Mesenchymal stem cell (in vitro differentiated cells and primary cell): ENCODE results near the gene NPAS2.
A peak's percentile ranks its signal among the peaks of the same experiment; 100 is the strongest.

Source experiments
- DNase-seq: peaks from one replicate; pipeline ENCODE4 v3.0.0-alpha.2; 2013
- H2AFZ ChIP-seq: one replicate; pipeline ENCODE4 v1.6.1; 2013; ENCODE audit warnings: low read depth, mild to moderate bottlenecking, control low read depth, inconsistent platforms, low read length, moderate library complexity
- H2AK5ac ChIP-seq: 2 replicates; pipeline ENCODE4 v1.6.1; 2013; ENCODE audit warnings: low read length, moderate library complexity, mild to moderate bottlenecking, inconsistent platforms; ENCODE audit not compliant: severe bottlenecking
- H2BK120ac ChIP-seq: one replicate; pipeline ENCODE4 v1.6.1; 2013; ENCODE audit warnings: low read depth, mild to moderate bottlenecking, inconsistent platforms, low read length, moderate library complexity
- H2BK12ac ChIP-seq, 2 experiments: one replicate each; pipeline ENCODE4 v1.6.1; 2013; ENCODE audit warnings: inconsistent platforms in 2 of 2, low read length in 2 of 2, mild to moderate bottlenecking in 2 of 2, moderate library complexity in 2 of 2, control low read depth in 1 of 2
- H2BK15ac ChIP-seq: one replicate; pipeline ENCODE4 v1.6.1; 2013; ENCODE audit warnings: mild to moderate bottlenecking, low read depth, inconsistent platforms; ENCODE audit not compliant: poor library complexity, severe bottlenecking
- H2BK5ac ChIP-seq: 2 replicates; pipeline ENCODE4 v1.6.1; 2013; ENCODE audit warnings: low read depth, mild to moderate bottlenecking, low read length, control low read depth, inconsistent platforms; ENCODE audit not compliant: poor library complexity, severe bottlenecking
- H3K14ac ChIP-seq, 2 experiments: one replicate each; pipeline ENCODE4 v1.6.1; 2013; ENCODE audit warnings: inconsistent platforms in 2 of 2, low read length in 2 of 2, control low read depth in 1 of 2, mild to moderate bottlenecking in 1 of 2, moderate library complexity in 1 of 2
- H3K18ac ChIP-seq, 2 experiments: one replicate each; pipeline ENCODE4 v1.6.1; 2013; ENCODE audit warnings: inconsistent platforms in 2 of 2, low read length in 2 of 2, control low read depth in 1 of 2, low read depth in 1 of 2, mild to moderate bottlenecking in 1 of 2
- H3K23ac ChIP-seq, 2 experiments: one replicate each; pipeline ENCODE4 v1.6.1; 2013; ENCODE audit warnings: inconsistent platforms in 2 of 2, low read length in 2 of 2, mild to moderate bottlenecking in 2 of 2, moderate library complexity in 2 of 2, control low read depth in 1 of 2
- H3K27ac ChIP-seq: 2 replicates; pipeline ENCODE4 v1.5.1; 2013; ENCODE audit warnings: mild to moderate bottlenecking, moderate library complexity, low read length, control low read depth, inconsistent platforms; ENCODE audit not compliant: poor library complexity, severe bottlenecking
- H3K27me3 ChIP-seq, 2 experiments: 2 replicates each; pipeline versions ENCODE4 v1.6.1 to v1.7.0; 2013; ENCODE audit warnings: low read length in 2 of 2, mild to moderate bottlenecking in 2 of 2, moderate library complexity in 2 of 2, control low read depth in 1 of 2, inconsistent platforms in 1 of 2; ENCODE audit not compliant: control insufficient read depth in 1 of 2, insufficient read depth in 1 of 2
- H3K36me3 ChIP-seq, 2 experiments: 2 replicates each; pipeline versions ENCODE4 v1.6.1 to v1.7.0; 2013; ENCODE audit warnings: low read length in 2 of 2, control low read depth in 1 of 2, inconsistent platforms in 1 of 2, low read depth in 1 of 2, mild to moderate bottlenecking in 1 of 2; ENCODE audit not compliant: insufficient read depth in 2 of 2, control insufficient read depth in 1 of 2
- H3K4ac ChIP-seq, 2 experiments: one replicate each; pipeline ENCODE4 v1.6.1; 2013; ENCODE audit warnings: inconsistent platforms in 2 of 2, low read length in 2 of 2, mild to moderate bottlenecking in 2 of 2, moderate library complexity in 2 of 2, control low read depth in 1 of 2, low read depth in 1 of 2
- H3K4me1 ChIP-seq: 2 replicates; pipeline ENCODE4 v1.6.1; 2013; ENCODE audit warnings: low read depth, low read length, control low read depth; ENCODE audit not compliant: control insufficient read depth, insufficient read depth
- H3K4me2 ChIP-seq: 2 replicates; pipeline ENCODE4 v1.6.1; 2013; ENCODE audit warnings: low read length, mild to moderate bottlenecking, inconsistent platforms; ENCODE audit not compliant: poor library complexity, severe bottlenecking
- H3K4me3 ChIP-seq, 2 experiments: 2 replicates each; pipeline versions ENCODE4 v1.5.1 to v1.7.0; 2013; ENCODE audit warnings: low read length in 2 of 2, mild to moderate bottlenecking in 2 of 2, control low read depth in 1 of 2, low read depth in 1 of 2; ENCODE audit not compliant: insufficient read depth in 1 of 2
- H3K79me1 ChIP-seq: replicated peaks from 2 replicates; pipeline ENCODE4 v1.6.1; 2013; ENCODE audit warnings: mild to moderate bottlenecking, control low read depth, low read length, inconsistent platforms; ENCODE audit not compliant: poor library complexity, severe bottlenecking
- H3K9ac ChIP-seq: 2 replicates; pipeline ENCODE4 v1.7.0; 2013; ENCODE audit warnings: mild to moderate bottlenecking, low read length, moderate library complexity
- H3K9me3 ChIP-seq: 2 replicates; pipeline ENCODE4 v1.7.0; 2013; ENCODE audit warnings: mild to moderate bottlenecking, low read length; ENCODE audit not compliant: control insufficient read depth
- H4K8ac ChIP-seq: one replicate; pipeline ENCODE4 v1.6.1; 2013; ENCODE audit warnings: inconsistent platforms, mild to moderate bottlenecking, low read length, moderate library complexity
- H4K91ac ChIP-seq: one replicate; pipeline ENCODE4 v1.6.1; 2013; ENCODE audit warnings: mild to moderate bottlenecking, low read length, inconsistent platforms
- WGBS: methylation state at CpG from one replicate; pipeline ENCODE4 v1.1.7; 2013; ENCODE audit warnings: mixed read lengths; 5-methylcytosine and 5-hydroxymethylcytosine counted together

The NPAS2 gene

DNA sequence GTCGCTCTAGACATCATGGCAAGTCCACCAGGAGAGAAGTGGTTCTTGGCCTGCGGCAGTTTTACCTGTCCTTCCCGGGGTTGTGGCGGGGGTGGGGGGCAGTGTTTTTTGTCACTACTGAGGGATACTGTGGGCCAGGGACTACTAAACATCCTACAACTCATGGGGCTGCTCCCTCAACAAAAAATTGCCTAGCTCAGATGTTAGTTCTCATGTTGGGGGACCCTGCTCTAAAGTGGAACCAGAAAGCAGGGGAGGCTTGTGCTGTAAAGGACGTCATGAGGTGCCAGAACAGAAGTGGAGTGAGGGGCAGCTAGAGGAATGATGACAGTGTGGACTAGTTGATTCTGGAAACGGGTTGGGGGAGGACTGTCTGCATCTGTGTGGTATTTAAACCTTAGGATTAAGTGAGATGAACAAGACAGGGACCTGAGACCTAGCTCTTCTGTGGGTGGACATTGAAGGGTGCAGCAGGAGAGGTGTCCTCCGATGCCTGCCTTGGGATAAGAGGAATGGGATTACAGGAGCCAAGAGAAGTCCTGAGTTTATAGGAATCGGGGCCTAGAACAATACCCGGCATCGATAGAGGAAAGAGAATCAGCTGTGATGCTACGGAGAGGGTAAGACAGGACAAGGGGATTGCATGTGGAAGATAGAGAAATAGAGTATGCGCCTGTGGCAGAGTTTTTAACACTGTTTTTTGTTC lies 184.8 kb downstream of the NPAS2 start:
- no peak overlapping the region for H2AFZ ChIP-seq
- peaks cover 4% of the 10 kb centered on the region for H3K79me1 ChIP-seq
- no peak for DNase-seq
- peak overlapping the region in 1 of 2 experiments; percentile 59 for H3K14ac ChIP-seq
- H3K18ac ChIP-seq: no peak overlapping the region
- H2BK15ac ChIP-seq: no peak overlapping the region
- H3K4ac ChIP-seq: no peak overlapping the region
- H3K27me3 ChIP-seq: no peaks in the 10 kb centered on the region
- peak overlapping the region; percentile 99 for H3K9ac ChIP-seq
- no peak overlapping the region for H2AK5ac ChIP-seq
- H3K4me3 ChIP-seq: peak overlapping the region in 1 of 2 experiments; percentile 98
- H3K23ac ChIP-seq: peak overlapping the region in 1 of 2 experiments; percentile 78
- peak overlapping the region in 1 of 2 experiments; percentile 72 for H2BK12ac ChIP-seq
- H4K91ac ChIP-seq: no peak overlapping the region
- H3K4me2 ChIP-seq: peak overlapping the region; percentile 9
- H4K8ac ChIP-seq: peak overlapping the region; percentile 9
- no peak overlapping the region for H3K27ac ChIP-seq
- H2BK120ac ChIP-seq: no peak overlapping the region
- WGBS: 88% methylated on average over 11 of the region's 12 CpGs
- H3K4me1 ChIP-seq: peaks cover 17% of the 10 kb centered on the region
- H2BK5ac ChIP-seq: no peak overlapping the region
- peaks cover 26 to 60% of the 10 kb centered on the region in 2 experiments for H3K36me3 ChIP-seq
- H3K9me3 ChIP-seq: no peaks in the 10 kb centered on the region

GRCh38 chr2:101006065-101006715 lies 186.3 kb downstream of the NPAS2 start:
- Histone ChIP-seq H2BK120ac (no peak overlapping the region), H3K4me3 (no peak overlapping the region), H3K9ac (peak overlapping the region; percentile 45), H2BK12ac (no peak overlapping the region), H2BK15ac (no peak overlapping the region), H3K14ac (no peak overlapping the region), H4K8ac (no peak overlapping the region), H3K27ac (no peak overlapping the region), H3K79me1 (peaks cover 4% of the 10 kb centered on the region), H3K9me3 (no peaks in the 10 kb centered on the region), H3K36me3 (peaks cover 31 to 71% of the 10 kb centered on the region in 2 experiments), H3K18ac (no peak overlapping the region), H2AFZ (no peak overlapping the region), H3K4me2 (no peak overlapping the region), H3K4ac (no peak overlapping the region), H4K91ac (no peak overlapping the region), H3K23ac (no peak overlapping the region), H2BK5ac (no peak overlapping the region), H3K27me3 (no peaks in the 10 kb centered on the region), H2AK5ac (no peak overlapping the region), H3K4me1 (peaks cover 19% of the 10 kb centered on the region)
- no peak for DNase-seq
- 84% methylated on average over 2 of the region's 4 CpGs for WGBS

- Histone ChIP-seq H2BK120ac (no peak overlapping the region), H3K9ac (peak overlapping the region; percentile 1), H3K27me3 (no peaks in the 10 kb centered on the region), H2AFZ (no peak overlapping the region), H3K9me3 (no peaks in the 10 kb centered on the region), H2BK12ac (no peak overlapping the region), H4K91ac (no peak overlapping the region), H3K4me1 (peaks cover 15% of the 10 kb centered on the region), H2BK5ac (no peak overlapping the region), H3K27ac (no peak overlapping the region), H3K23ac (no peak overlapping the region), H3K79me1 (peaks cover 1% of the 10 kb centered on the region), H3K14ac (no peak overlapping the region), H2BK15ac (no peak overlapping the region), H2AK5ac (no peak overlapping the region), H3K4ac (no peak overlapping the region), H4K8ac (no peak overlapping the region), H3K4me2 (no peak overlapping the region), H3K4me3 (no peak overlapping the region), H3K36me3 (peaks cover 33 to 82% of the 10 kb centered on the region in 2 experiments), H3K18ac (no peak overlapping the region)
- DNase-seq: no peak
- WGBS: 87% methylated on average over 8 of the region's 11 CpGs
These were observed 187.7 kb downstream of the NPAS2 start for GRCh38 chr2:101007415-101008345.
